Small intestine (tissue), 7 donors: ENCODE results near the gene CIB4. TPM values are rescaled to one million over a fixed set of nuclear protein-coding genes. Genes with fewer than 3 reads are reported as not detected.

Experiments
- DNase-seq, 2 donors: peaks; one replicate each; pipeline versions ENCODE4 v3.0.0 to v3.0.0-alpha.2; 2013
- FAIRE-seq: peaks from 2 replicates; lab custom pipeline; 2012; peaks lifted over from hg19 to GRCh38; lab: Jason Lieb, UNC
- H3K27ac ChIP-seq, 3 donors: one replicate each; pipeline ENCODE4 v1.5.1; 2013; ENCODE audit warnings: low read length in 2 of 3, mild to moderate bottlenecking in 2 of 3, control low read depth in 1 of 3, inconsistent platforms in 1 of 3, low read depth in 1 of 3, moderate library complexity in 1 of 3
- H3K27me3 ChIP-seq, 3 donors: one replicate each; pipeline ENCODE4 v1.6.1; 2013; ENCODE audit warnings: low read length in 3 of 3, inconsistent platforms in 1 of 3; ENCODE audit not compliant: control insufficient read depth in 3 of 3, insufficient read depth in 3 of 3
- H3K36me3 ChIP-seq, 3 donors: one replicate each; pipeline ENCODE4 v1.6.1; 2013; ENCODE audit warnings: low read length in 3 of 3, inconsistent platforms in 1 of 3, low read depth in 1 of 3, mild to moderate bottlenecking in 1 of 3, moderate library complexity in 1 of 3; ENCODE audit not compliant: control insufficient read depth in 3 of 3, insufficient read depth in 2 of 3
- H3K4me1 ChIP-seq, 3 donors: one replicate each; pipeline ENCODE4 v1.6.1; 2013; ENCODE audit warnings: low read length in 2 of 3, inconsistent platforms in 1 of 3, low read depth in 1 of 3, mild to moderate bottlenecking in 1 of 3, moderate library complexity in 1 of 3; ENCODE audit not compliant: control insufficient read depth in 3 of 3, insufficient read depth in 2 of 3
- H3K4me3 ChIP-seq, 3 donors: one replicate each; pipeline ENCODE4 v1.5.1; 2013; ENCODE audit warnings: low read length in 3 of 3, control low read depth in 1 of 3, inconsistent platforms in 1 of 3, low read depth in 1 of 3, mild to moderate bottlenecking in 1 of 3, moderate library complexity in 1 of 3
- H3K9me3 ChIP-seq, 2 donors: one replicate each; pipeline ENCODE4 v1.6.1; 2013; ENCODE audit warnings: low read depth in 1 of 2, low read length in 1 of 2; ENCODE audit not compliant: control insufficient read depth in 2 of 2, insufficient read depth in 1 of 2
- WGBS, 3 donors: extraction: QIAGEN DNeasy Blood & Tissue Kit; methylation state at CpG; one replicate each; pipeline ENCODE4 v1.1.7; 2013; 5-methylcytosine and 5-hydroxymethylcytosine counted together
- polyA plus RNA-seq, 4 donors: library from polyadenylated mRNA; stranded (reverse) in 3 of 4; unstranded in 1 of 4; fragments of 200-250 nt in 3 of 4; fragments of 120-200 nt in 1 of 4; gene quantifications; one replicate each; pipeline versions ENCODE4 v1.2.1 to v1.2.3, GENCODE V29; 2013
- donor health status: healthy with polysubstance abuse.
- donor health status: control.
- donor health status: control.
- donor health status: Bipolar disorder and iron deficiency.
- donor health status: healthy.

The CIB4 gene
- polyA plus RNA-seq, 4 donors, result 0.15 TPM; not detected in 3

DNA sequence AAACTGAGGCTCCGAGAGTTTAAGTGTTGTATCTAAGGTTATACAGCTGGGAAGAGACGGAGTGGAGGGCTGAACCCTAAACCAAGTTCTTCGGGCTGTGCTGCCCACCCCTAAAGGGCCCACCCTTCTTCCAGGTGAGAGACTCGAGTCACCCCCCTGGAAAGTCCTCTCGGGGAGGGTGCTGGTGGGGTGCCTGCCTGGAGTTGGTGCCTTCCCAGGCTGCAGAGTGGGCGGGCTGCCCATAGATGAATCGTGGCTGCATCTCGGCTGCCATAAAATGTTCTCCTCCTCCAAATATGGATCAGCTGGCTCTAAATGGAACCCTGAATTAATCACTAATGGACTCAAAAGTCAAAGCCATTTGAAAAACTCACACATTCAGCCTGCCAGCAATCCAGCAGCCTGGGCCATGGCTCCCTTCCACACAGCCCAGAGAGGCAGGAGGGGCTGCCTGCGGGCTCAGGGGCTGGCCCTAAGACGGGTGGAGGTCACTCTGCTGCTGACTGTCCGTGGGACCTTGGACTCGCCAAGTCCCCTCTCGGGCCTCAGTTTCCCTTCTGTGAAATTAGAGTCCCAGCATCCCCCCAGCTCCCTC lies 7.7 kb downstream of the CIB4 start:
- Histone ChIP-seq H3K27me3 (peaks cover 0 to 13% (median 0%) of the 10 kb centered on the region in 3 donors), H3K4me1 (no peaks in the 10 kb centered on the region), H3K27ac (no peak overlapping the region), H3K9me3 (no peaks in the 10 kb centered on the region), H3K4me3 (no peak overlapping the region), H3K36me3 (no peaks in the 10 kb centered on the region)
- 71 to 84% (median 82%) methylated on average over 13 of the region's 13 CpGs for WGBS, 3 donors
- FAIRE-seq (no peak), DNase-seq (no peak)

GRCh38 chr2:26632624-26633185 lies 8.5 kb downstream of the CIB4 start:
- no peaks in the 10 kb centered on the region for H3K9me3 ChIP-seq
- no peaks in the 10 kb centered on the region for H3K4me1 ChIP-seq
- no peak for FAIRE-seq
- H3K4me3 ChIP-seq, result no peak overlapping the region
- no peak for DNase-seq
- no peak overlapping the region for H3K27ac ChIP-seq
- no peaks in the 10 kb centered on the region for H3K36me3 ChIP-seq
- peaks cover 0 to 11% (median 0%) of the 10 kb centered on the region in 3 donors for H3K27me3 ChIP-seq
- 82 to 90% (median 82%) methylated on average over 14 of the region's 14 CpGs for WGBS, 3 donors

DNA sequence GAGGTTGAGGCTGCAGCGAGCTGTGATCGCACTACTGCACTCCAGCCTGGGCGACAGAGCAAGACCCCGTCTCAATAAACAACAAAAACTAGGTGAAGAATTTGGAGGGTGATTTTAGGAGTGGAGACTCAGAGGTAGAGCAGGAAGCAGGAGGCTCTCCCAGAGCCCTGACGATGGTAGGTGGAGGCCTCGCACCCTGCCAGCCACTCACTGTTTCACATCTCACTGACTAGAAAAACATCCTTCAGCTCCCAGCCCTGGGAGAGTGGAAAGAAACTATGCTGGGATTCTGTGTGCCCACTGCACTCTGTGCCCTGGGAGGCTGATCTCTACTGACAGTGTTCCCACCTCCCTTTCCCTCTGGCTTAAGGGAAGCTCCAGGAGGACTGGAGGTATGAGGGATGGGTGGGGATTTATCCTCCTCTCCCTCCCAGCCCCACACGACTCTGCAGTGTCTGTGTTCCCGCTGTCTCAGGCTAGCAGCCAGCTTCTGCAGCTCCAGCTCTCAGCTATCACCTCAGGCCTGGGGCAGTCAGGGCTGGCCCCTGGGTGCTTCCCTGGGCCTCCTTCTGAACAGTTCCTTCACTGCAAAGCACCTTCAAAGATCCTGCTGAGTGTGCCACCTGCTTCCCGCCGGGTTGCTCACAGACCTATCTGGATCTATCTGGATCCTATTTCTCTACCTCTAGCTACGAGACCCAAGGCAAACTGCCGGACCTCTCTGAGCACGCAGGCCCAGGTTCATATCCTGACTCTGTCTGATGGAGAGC lies 9.6 kb downstream of the CIB4 start:
- Histone ChIP-seq H3K27me3 (peaks cover 0 to 10% (median 0%) of the 10 kb centered on the region in 3 donors), H3K27ac (no peak overlapping the region), H3K9me3 (no peaks in the 10 kb centered on the region), H3K4me3 (no peak overlapping the region), H3K36me3 (no peaks in the 10 kb centered on the region), H3K4me1 (no peaks in the 10 kb centered on the region)
- 84 to 88% (median 87%) methylated on average over 13 of the region's 13 CpGs for WGBS, 3 donors
- no peak for DNase-seq
- no peak for FAIRE-seq

GRCh38 chr2:26630669-26631360 lies 10.4 kb downstream of the CIB4 start:
- no peak overlapping the region for H3K27ac ChIP-seq
- no peaks in the 10 kb centered on the region for H3K36me3 ChIP-seq
- H3K9me3 ChIP-seq, result no peaks in the 10 kb centered on the region
- H3K4me3 ChIP-seq, result no peak overlapping the region
- peaks cover 0 to 10% (median 0%) of the 10 kb centered on the region in 3 donors for H3K27me3 ChIP-seq
- WGBS, 3 donors, result 76 to 86% (median 83%) methylated on average over 10 of the region's 10 CpGs
- FAIRE-seq (no peak), DNase-seq (no peak)
- no peaks in the 10 kb centered on the region for H3K4me1 ChIP-seq

- Histone ChIP-seq H3K27ac (no peak overlapping the region), H3K4me1 (no peaks in the 10 kb centered on the region), H3K27me3 (peaks cover 0 to 10% (median 0%) of the 10 kb centered on the region in 3 donors), H3K36me3 (no peaks in the 10 kb centered on the region), H3K9me3 (no peaks in the 10 kb centered on the region), H3K4me3 (no peak overlapping the region)
- DNase-seq (no peak), FAIRE-seq (no peak)
- 87 to 88% (median 87%) methylated on average over 4 of the region's 4 CpGs for WGBS, 3 donors
These were observed 10.9 kb downstream of the CIB4 start for GRCh38 chr2:26630235-26630634.

GRCh38 chr2:26629751-26630150 lies 11.4 kb downstream of the CIB4 start:
- WGBS, 3 donors, result 82 to 83% (median 83%) methylated on average over 10 of the region's 10 CpGs
- peaks cover 0 to 8% (median 0%) of the 10 kb centered on the region in 3 donors for H3K27me3 ChIP-seq

DNA sequence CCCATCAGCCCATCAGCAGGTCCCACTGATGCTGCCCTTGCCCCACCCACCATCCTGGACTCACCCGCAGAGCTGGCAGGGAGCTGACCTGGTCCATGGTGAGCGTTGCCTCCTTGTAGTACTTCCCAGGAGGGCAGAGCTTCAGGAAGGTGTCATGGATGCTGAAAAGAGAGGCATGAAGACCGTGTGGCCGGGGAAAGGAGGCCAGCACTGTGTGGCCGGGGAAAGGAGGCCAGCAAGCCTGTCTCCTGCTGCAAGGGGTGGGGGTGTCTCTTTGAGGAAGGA lies 11.9 kb downstream of the CIB4 start:
- Histone ChIP-seq H3K27ac (no peak overlapping the region), H3K9me3 (no peaks in the 10 kb centered on the region), H3K36me3 (no peaks in the 10 kb centered on the region), H3K27me3 (peaks cover 0 to 7% (median 0%) of the 10 kb centered on the region in 3 donors), H3K4me3 (no peak overlapping the region), H3K4me1 (no peaks in the 10 kb centered on the region)
- no peak for DNase-seq
- FAIRE-seq, result no peak
- 73 to 86% (median 81%) methylated on average over 5 of the region's 5 CpGs for WGBS, 3 donors

More at GRCh38 chr2:26629751-26630150, 11.4 kb downstream of the CIB4 start:
- FAIRE-seq, result no peak
- Histone ChIP-seq H3K27ac (no peak overlapping the region), H3K4me1 (no peaks in the 10 kb centered on the region), H3K9me3 (no peaks in the 10 kb centered on the region), H3K36me3 (no peaks in the 10 kb centered on the region), H3K4me3 (no peak overlapping the region)
- no peak for DNase-seq

DNA sequence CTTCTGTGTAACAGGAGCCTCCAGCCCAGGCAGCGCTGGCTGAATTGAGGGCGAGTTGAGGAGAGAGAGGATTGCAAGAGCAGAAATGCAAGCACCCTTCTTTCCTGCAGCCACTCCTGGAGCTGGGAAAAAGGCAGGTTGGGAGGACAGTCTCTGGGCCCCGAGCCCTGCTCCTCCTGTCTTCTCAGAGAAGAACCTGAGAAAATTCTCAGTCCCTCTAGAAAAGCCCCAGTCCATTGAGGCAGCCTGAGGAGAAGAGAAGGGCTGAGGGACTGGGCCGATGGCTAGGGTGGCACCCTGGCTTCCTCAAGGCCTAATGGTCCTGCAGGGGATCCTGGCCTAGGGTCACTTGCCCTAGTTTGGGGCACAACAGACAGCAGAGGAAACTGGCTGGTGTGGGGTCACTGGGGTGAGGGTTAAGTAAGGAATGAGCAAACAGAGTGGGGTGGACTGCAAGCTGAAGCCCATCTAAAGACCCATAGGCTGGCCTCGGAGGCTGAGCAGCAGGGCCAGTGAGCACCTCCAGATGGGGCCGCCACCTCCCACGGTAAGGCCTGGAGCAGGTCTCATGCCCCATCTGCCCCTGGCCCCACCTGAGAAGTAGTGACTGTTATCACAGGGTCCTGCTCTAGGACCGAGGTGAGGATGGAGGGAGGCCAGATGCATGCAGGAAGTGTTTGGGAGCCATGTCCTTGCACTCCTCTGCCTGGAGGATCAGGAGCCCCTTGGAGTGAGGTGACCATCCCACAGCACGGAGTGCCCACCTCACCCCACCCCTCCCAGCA lies 12.4 kb downstream of the CIB4 start:
- H3K9me3 ChIP-seq, result no peaks in the 10 kb centered on the region

More for the DNA sequence above, 12.4 kb downstream of the CIB4 start:
- FAIRE-seq (no peak), DNase-seq (no peak)
- Histone ChIP-seq H3K36me3 (no peaks in the 10 kb centered on the region), H3K4me1 (no peaks in the 10 kb centered on the region), H3K4me3 (no peak overlapping the region), H3K27ac (no peak overlapping the region), H3K27me3 (peaks cover 0 to 6% (median 0%) of the 10 kb centered on the region in 3 donors)
- WGBS, 3 donors, result 75 to 84% (median 77%) methylated on average over 8 to 9 of the region's 9 CpGs
